Lower leg skin (tissue), 3 donors: Measurements from ENCODE around the gene PITPNM3.

ENCODE experiments used
- CTCF ChIP-seq, 3 donors: fragments of 450-650 bp; IDR thresholded peaks; one replicate each; pipeline ENCODE4 v1.5.1; 2016; ENCODE audit warnings: antibody characterized with exemption in 3 of 3, mild to moderate bottlenecking in 3 of 3, moderate library complexity in 2 of 3
- POLR2A ChIP-seq, 2 donors: fragments of 450-650 bp; IDR thresholded peaks; one replicate each; pipeline ENCODE4 v1.6.1; 2016 to 2017; ENCODE audit warnings: antibody characterized with exemption in 2 of 2, mild to moderate bottlenecking in 1 of 2, moderate library complexity in 1 of 2

DNA sequence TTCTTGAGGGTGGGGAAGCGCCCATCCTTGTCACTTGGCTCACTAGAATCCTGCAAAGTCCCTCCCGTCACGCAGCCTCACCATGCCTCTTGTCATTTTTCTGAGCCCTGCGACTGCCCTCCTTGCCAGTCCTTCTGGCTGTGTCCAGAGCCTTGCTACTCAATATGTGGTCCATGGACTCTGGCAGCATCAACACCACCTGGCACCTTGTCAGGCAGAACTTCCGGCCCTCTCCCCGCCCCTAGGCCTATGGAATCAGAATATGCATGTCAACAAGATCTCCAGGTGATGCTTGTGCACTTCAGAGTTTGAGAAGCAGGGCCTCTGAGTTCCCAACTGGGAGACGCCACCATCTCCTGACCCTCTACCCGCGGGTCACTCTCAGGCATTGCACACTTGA, 100.0 kb downstream of the PITPNM3 start:
- no peak for TF ChIP-seq CTCF (IDR thresholded peaks at IDR 0.05)
- no peak for TF ChIP-seq POLR2A (IDR thresholded peaks at IDR 0.05)
